GM18505 (cell line): ENCODE measurements around the gene CLIC4.

ENCODE experiments used
- ATAC-seq: cut with Tn5 transposase; IDR thresholded peaks from one replicate; pipeline ENCODE4 v1.9.1; 2021; ENCODE audit not compliant: unreplicated experiment
- POLR2A ChIP-seq: IDR thresholded peaks from 4 replicates; pipeline ENCODE4 v1.6.1; 2011; ENCODE audit warnings: borderline replicate concordance; ENCODE audit not compliant: insufficient read depth, insufficient read length; ENCODE audit errors: extremely low read depth

The CLIC4 gene

DNA sequence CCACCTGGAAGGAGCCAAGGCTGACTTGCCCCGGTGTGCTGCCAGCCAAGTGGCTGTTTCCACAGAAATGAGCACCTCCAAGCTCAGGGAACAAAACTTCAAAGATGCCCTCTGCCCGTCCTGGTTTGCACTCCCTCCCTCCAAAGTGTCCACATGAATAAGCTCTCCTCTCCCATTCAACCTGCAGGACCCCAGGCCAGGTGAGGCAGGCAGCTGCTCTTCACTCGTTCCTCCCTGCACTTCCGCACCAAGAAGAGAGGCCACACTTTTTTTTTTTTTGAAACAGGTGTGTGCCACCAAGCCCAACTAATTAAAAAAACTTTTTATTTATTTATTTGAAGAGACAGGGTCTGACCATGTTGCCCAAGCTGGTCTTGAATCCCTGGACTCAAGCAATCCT is 18.5 kb upstream of the CLIC4 start:
- ATAC-seq: no peak
- TF ChIP-seq POLR2A: no peak

DNA sequence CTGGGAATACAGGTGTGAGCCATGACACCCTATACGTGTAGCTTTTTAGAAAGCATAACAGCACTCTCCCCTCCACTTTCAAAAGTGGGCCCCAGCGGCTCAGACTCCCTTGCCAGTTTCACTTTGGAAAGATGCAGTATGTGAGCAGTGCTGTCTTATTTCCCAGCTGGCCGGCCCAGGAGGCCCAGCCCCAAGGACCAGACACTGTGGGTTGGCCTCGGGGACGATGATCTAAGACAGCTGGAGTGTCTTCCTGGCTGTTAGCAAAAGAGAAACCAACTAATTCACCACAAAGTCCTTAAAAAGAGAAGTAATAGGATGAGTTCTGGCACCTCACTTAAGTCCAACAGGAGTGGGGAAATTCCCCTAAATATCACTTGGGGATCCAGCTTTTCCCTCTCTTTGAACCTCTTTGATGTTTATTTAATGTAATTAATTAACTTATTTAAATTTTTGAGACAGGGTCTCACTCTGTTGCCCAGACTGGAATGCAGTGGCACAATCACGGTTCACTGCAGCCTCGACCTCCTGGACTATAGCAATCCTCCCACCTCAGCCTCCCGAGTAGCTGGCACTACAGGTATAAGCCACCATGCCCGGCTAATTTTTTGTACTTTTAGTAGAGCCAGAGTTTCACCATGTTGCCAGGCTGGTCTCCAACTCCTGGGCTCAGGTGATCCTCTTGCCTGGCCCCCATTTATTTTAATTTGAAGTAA is 17.6 kb upstream of the CLIC4 start:
- no peak for ATAC-seq
- TF ChIP-seq POLR2A: no peak

DNA sequence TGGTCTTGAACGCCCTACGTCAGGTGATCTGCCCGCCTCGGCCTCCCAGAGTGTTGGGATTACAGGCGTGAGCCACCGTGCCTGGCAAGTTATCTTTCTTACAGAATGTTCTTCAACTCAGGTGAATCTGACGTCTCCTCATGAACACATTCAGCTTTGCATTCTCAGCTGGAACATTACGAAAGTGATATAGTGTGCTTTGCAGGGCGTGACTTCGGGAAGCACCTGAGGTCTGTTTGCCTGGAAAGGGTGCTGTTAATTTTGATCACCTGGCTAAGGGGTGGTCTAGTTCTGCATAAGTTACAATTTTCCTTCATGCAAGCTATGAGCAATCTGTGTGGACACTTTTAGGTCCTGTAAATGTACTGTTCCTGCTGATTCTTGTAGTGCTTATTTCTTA is 16.3 kb upstream of the CLIC4 start:
- TF ChIP-seq POLR2A: no peak
- ATAC-seq: no peak

DNA sequence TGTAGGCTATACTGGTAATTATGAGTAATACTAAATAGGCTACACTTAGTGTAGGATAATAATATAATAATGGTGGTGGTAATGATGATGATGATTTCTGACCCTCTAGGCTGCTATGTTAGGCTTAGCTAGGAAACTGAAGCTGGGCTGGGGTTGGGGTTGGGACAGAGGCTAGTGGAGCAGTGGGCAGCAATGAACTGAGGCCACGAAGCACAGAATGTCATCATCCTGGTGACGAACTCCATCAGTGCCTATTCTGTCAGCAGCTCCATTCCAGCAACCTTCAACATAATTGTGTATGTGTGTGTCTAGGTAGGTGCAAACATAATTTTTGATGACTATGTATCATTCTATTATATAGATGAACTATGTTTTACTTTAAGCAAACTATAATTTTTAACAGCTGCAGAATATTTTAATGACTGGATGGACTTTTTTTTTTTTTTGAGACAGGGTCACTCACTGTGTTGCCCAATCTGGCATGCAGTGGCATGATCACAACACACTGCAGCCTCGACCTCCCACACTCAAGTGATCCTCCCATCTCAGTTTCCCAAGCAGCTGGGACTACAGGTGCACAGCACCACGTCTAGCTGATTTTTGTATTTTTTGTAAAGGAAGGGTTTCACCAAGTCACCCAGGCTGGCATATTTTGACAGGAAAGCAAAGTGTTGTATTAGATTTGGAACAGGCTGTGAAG is 12.9 kb upstream of the CLIC4 start:
- ATAC-seq: no peak
- TF ChIP-seq POLR2A: no peak

DNA sequence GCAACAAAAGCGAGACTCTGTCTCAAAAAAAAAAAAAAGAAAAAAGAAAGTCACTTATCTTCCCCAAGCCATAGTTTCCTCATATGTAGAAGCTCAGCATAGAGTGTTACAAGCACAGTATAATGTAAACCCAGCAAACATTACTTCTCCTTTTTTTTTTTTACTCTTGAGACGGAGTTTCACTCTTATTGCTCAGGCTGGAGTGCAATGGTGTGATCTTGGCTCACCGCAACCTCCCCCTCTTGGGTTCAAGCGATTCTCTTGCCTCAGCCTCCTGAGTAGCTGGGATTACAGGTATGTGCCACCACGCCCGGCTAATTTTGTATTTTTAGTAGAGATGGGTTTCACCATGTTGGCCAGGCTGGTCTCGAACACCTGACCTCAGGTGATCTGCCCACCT is 11.9 kb upstream of the CLIC4 start:
- ATAC-seq: peak; percentile 53

DNA sequence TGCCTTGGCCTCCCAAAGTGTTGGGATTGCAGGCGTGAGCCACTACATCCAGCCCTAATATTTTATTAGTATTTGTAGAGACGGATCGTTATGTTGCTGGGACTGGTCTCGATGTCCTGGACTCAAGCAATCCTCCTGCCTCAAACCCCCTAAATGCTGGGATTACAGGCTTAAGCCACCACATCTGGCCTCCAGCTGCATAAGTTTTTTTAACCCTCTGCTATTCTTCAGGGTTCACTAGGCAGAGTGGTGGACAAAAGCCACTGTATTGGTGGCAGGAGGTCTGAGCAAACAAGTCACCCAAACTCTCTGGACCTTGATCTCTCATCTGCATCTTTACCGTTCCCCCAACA is 10.1 kb upstream of the CLIC4 start:
- no peak for TF ChIP-seq POLR2A
- no peak for ATAC-seq

DNA sequence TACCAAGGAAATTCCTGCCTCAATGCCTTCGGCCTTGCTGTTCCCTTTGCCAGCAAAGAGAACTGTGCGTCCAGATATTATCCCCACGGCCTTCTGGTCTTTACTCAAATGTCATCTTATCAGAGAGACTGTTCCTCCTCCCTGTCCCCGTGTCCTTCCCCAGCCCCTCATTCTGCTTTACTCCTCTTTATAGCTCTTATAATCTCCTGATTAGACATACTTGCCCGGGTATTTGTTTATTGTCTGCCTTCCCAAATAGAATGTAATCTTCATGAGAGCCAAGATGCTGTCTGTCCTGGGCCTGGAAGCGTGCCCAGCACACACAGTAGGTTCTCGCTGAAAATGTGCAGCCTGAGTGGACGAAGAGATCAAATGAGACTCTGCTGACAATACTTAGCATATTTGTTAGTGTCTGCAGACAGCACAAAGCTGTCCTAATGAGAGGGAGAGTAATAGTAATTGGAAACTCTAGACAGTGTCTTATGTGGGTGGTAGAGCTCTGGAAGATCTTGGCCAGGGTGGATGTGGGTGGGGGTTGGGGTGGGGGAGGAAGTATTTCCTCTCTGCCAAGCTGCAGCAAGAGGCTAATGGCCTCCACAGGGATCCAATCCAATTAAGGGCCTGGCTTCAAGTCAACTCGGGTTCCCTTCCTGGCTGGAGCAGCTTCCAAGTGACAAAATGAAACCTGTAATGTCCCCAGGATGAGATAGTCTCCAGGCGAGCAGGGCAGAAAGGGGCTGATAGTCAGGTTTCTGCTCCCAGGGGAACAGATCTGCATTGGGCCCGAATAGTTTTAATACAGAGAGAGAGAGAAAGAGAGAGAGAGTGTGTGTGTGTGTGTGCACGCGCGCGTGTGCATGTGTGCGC is 9.5 kb upstream of the CLIC4 start:
- ATAC-seq: no peak
- no peak for TF ChIP-seq POLR2A

DNA sequence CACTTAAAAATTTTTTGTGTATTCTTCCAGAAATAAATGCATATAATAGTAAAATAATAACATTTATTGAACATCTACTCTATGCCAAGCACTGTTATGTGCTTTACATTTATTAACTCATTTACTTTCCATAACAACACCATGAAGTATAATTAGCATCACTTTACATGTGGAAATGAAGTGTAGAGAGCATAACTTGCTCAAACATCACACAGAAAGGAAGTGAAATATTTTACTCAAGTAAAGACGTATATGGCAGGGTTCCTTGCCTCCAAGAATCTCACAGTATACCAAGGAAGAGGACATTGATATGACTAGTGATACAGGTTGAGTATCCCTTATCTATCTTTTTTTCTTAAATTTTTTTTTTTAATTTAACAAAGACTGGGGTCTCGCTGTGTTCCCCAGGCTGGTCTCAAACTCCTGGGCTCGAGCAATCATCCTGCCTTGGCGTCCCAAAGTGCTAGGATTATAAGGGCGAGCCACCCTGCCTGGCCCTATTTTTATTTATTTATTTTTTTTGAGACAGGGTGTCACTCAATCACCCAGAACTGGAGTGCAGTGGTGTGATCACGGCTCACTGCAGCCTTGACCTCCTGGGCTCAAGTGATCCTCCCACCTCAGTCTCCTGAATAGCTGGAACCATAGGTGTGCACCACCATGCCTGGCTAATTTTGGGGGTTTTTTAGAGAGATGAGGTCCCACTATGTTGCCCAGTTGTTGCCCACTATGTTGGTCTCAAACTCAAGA is 7.7 kb upstream of the CLIC4 start:
- no peak for ATAC-seq

DNA sequence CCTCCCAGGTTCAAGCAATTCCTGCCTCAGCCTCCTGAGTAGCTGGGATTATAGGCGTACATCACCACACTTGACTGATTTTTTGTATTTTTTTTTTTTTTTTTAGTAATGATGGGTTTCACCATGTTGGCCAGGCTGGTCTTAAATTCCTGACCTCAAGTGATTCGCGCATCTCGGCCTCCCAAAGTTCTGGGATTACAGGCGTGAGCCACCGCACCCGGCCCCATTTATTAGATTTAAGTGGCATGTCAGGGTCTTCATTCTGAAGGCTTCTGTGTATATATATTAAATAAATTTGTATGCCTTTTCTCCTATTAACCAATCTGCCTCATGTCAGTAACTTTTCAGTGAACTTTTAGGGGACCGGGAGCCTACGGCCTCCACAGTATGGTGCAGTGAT is 6.0 kb upstream of the CLIC4 start:
- TF ChIP-seq POLR2A: no peak

More for the DNA sequence above, 7.7 kb upstream of the CLIC4 start:
- TF ChIP-seq POLR2A: no peak

DNA sequence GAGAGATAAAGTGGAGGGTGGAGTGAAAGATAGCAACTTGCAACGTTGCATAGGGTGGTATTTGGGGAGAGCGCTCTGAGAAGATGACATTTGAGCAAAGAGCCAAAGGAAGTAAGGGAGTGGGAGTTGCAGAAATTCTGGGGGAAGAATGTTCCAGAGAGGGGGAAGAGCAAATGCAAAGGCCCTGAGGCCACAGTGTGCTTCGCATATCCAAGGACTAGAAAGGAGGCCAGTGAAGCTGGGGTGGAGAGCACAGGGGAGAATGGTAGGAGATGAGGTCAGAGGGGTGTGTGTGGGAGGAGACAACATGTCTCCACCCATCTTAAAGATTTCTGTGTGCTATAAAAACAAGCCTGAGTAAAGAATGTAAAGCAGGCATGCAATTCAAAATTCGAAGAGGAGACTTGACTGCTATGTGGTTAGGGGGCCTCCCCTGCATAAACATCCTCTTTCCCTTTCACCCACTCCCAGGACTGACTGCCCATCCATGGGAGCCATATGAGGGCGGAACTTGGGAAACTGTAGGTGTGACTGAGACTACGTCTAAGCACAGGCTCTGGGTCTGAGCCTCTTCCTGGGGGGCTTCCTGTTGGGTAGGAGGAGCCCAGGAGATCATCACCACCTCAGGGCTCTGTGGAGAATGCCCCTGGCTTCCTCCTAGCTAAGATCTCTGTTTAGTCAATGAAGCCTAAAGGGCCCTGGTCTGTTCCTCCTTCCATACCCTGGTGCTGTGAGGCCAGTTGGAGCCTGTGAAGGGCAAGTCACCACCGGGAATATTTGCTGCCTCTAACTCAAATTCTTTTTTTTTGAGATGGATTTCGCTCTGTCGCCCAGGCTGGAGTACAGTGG is 2.9 kb upstream of the CLIC4 start:
- TF ChIP-seq POLR2A: no peak
- ATAC-seq: no peak

More for the DNA sequence above, 6.0 kb upstream of the CLIC4 start:
- ATAC-seq: no peak

DNA sequence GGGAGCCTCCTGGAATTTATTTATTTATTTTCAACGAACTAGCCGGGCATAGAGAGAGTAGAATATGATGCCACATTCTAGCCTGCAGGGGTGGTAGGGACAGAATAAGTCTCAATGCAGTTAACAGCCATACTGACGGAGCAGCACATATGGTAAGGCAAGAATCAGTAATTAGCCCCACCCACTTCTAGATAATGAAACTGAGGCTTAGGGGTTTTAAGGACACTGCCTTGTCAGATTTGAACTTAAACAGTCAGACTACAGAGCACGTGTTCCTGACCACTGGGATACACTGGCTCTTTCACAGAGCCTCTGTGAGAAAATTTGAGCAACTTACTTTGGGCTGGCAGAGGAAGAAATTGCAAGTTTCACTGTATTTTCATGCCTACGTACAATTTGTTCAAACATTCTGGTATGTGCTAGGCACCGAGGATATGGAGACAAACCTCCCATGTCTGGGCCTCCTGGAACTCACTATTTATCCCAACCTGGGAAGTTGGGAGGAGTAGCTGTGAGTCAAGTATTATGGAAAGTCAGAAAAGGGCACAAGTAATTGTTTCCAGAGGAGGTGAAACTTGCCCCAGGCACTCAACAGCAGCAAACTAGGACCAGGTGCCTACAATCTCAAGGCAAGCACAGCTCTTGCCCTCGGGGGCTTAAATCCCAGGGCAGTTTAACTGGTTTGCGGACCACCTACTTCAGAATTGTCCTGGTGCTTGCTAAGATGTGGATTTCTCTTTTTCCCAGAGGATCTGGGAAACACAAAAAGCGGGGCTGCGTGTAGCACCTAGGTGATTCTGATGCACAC is 1.6 kb upstream of the CLIC4 start:
- TF ChIP-seq POLR2A: peak; percentile 6
- ATAC-seq: no peak
